CD4-positive, alpha-beta T cell treated with Interleukin-15 for 4 hours (primary cell): ENCODE measurements around the gene TRIP10.
"Not testable (repeated sequence)": the region's sequence is repeated elsewhere in the genome, so short reads cannot be mapped to it uniquely, and the experiment has no call there.

ENCODE experiments used
- DNase-seq: peaks from one replicate; pipeline ENCODE4 v3.0.0-alpha.2; 2020; ENCODE audit warnings: low spot score

The TRIP10 gene

DNA sequence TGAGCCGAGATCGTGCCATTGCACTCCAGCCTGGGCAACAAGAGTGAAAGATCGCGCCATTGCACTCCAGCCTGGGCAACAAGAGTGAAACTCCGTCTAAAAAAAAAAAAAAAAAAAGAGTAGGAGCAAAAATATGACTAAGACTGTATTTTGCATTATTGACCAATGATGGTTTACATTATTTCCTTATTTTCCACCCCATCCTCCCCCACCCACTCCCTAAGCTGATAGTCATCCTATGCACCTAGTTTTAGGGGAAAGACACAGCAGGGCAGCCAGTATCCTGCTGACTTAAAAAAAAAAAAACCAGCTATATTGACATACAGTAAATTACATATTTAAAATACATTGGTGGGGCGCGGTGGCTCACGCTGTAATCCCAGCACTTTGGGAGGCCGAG is 58.2 kb downstream of the TRIP10 start:
- DNase-seq = no peak

DNA sequence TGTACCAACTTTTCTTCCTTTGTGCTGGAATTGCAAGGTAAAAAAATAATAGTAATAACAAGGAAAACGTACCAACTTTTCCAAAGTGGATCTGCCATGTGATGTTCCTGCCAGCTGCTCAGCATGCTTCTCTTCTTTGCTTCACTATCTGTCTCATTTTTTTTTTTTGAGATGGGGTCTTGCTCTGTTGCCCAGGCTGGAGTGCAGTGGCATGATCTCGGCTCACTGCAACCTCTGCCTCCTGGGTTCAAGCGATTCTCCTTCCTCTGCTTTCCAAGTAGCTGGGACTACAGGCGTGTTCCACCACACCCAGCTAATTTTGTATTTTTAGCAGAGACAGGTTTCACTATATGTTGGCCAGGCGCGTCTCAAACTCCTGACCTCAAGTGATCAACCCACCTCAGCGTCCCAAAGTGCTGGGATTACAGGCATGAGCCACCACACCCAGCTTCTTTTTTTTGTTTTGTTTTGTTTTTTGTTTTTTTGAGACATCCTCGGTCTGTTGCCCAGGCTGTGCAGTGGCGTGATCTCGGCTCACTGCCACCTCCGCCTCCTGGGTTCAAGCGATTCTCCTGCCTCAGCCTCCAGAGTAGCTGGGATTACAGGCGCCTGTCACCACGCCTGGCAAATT is 60.8 kb downstream of the TRIP10 start:
- not testable (repeated sequence) for DNase-seq

DNA sequence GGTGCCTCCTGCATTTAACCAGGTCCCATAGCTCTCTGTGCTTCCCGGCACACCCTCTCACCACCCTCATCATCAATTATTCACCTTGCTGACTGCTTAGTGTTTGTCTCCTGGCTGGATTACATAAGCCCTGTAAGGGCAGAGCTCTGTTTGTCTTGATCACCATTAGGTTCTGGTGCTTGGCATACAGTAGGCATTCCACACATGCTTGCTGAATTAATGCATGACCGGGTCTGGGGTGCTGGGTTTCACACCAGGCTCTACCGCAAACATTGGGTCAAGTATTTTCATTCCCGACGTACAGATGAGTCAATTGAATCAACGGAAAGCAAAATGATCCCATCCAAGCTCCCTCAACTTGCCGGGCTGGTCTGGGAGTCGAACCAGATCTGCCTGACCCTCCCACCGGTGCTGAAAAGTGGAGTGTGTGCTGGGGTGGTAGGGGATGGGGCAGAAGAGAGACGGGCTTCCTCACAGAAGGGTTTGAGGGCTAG is 61.6 kb downstream of the TRIP10 start:
- DNase-seq = no peak
